Measurements from ENCODE around the gene SOX13.

SOX13 gene

DNA sequence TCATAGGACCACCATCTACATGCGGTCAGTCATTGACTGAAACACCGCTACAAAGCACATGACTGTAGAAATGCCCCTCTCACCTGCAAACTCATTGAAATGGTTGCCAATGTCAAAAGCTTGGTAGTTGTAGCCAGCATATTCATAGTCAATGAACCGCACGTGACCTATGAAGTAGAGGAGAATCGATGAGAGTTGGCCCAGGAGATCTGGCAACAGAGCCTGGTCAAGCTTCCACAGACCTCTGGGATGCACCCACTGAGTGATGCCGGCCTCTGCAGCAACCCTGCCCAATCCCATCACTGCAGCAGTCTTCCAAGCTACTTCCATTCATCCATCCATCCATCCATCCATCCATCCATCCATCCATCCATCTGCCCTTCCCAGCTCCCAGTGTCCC is 67.0 kb downstream of the SOX13 start:
- H3K4me3 ChIP-seq (ENCODE audit: low read depth, low read length): no peak overlapping the region
- DNase-seq (ENCODE audit: low read depth): no peak
- TF ChIP-seq, protein P1, sequence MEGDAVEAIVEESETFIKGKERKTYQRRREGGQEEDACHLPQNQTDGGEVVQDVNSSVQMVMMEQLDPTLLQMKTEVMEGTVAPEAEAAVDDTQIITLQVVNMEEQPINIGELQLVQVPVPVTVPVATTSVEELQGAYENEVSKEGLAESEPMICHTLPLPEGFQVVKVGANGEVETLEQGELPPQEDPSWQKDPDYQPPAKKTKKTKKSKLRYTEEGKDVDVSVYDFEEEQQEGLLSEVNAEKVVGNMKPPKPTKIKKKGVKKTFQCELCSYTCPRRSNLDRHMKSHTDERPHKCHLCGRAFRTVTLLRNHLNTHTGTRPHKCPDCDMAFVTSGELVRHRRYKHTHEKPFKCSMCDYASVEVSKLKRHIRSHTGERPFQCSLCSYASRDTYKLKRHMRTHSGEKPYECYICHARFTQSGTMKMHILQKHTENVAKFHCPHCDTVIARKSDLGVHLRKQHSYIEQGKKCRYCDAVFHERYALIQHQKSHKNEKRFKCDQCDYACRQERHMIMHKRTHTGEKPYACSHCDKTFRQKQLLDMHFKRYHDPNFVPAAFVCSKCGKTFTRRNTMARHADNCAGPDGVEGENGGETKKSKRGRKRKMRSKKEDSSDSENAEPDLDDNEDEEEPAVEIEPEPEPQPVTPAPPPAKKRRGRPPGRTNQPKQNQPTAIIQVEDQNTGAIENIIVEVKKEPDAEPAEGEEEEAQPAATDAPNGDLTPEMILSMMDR (IDR thresholded peaks at IDR 0.05; ENCODE audit: control insufficient read depth, extremely low read depth, insufficient read depth): no peak

DNA sequence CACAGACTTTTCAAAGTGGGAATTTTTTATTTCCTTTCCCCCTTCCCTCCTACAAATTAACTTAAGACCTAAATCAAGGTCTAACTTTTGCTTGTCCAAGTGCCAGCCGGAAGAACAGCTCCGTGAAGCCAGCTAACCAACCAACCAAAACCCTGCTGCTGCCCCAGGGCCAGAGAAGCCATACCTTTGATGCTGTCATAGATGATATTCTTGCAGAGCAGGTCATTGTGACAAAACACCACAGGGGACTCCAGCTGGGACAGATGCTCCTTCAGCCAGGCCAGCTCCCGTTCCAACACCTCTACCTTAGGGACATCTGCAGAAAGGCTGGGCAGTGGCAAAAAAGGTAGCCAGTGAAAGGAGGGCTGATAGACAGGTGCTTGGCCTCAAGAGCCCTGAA is 68.2 kb downstream of the SOX13 start:
- H3K4me3 ChIP-seq (ENCODE audit: low read depth, low read length): no peak overlapping the region
- TF ChIP-seq, protein P1 (IDR thresholded peaks at IDR 0.05; ENCODE audit: control insufficient read depth, extremely low read depth, insufficient read depth): no peak
- no peak for DNase-seq (ENCODE audit: low read depth)

DNA sequence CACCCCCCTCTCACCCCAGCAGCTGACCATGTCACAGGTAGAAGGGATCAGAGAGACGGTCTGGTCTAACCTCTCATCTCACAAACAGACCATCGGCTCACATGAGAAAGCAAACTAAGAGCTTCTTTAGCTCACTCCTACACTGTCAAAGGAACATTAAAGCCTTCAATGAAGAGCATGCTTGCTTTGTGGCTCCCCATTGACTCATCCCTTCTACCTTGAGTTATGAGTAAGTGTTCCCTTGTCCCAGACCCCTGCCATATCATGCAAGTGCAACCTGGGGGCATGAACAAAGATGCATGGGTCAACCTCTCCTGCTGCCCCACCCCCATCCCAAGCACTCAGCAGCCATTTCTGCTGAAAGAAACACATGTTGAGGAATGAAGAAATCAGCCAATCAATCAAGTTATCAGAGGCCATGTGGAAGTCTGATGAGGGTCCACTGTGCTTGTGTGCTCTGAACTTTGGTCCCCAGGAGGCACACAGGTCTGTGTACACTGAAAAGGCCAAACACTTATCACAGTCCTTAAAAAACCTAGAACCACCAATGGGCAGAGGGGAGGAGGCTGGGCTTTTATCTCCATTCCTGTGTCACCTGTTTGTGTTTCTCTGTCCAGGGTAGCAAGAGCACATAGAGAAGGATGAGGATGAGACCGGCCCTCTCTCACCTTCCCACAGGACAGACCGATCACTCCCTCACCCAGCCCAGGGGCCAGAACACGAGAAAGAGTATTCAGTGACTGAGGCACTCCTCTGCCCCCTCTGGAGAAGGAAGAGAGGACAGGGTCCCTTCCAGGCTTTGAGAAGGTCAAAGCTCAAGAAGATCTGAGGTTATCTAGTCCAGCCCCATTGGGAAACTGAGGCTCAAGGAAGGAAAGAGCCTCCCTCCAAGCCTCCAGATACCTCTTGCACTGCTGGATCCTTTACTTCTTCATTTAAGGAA is 69.4 kb downstream of the SOX13 start:
- TF ChIP-seq, protein P1 (IDR thresholded peaks at IDR 0.05; ENCODE audit: control insufficient read depth, extremely low read depth, insufficient read depth): no peak
- no peak overlapping the region for H3K4me3 ChIP-seq (ENCODE audit: low read depth, low read length)
- no peak for DNase-seq (ENCODE audit: low read depth)

DNA sequence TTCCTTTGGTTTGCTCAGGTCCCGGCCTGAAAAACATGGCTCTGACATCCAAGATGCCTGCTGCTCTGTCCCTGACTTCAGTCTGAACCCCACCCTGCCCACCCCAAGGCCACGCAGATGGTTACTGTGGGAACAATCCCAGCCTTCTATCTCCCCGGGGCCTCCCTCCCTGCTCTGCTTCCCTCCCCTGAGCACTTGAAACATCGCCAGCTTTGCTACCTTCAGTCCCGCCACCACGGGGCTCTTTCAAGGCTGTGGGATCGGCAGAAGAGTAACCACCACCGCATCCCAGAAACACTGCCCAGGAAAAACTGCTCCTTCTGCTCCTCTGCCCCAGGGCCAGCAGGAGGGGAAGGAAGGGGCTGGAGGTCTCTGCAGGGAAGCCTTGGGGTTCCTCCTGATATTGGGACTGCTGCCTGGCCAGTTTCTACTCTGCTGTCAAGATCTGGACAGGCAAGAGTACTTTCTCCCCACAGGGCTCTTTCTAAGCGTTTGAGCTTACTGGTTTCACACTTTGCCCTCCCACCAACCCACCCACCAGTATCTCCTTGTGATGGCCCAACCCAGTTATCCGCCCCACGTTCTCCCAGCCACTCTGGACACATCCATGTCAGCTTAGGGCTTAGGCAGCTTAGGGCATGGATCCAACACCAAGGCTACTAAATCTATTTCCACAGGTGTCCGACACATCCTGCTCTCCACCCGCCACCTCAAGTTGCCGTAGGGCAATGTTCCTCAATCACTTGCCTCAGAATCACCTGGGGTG is 70.5 kb downstream of the SOX13 start:
- no peak overlapping the region for H3K4me3 ChIP-seq (ENCODE audit: low read depth, low read length)
- TF ChIP-seq, protein P1 (IDR thresholded peaks at IDR 0.05; ENCODE audit: control insufficient read depth, extremely low read depth, insufficient read depth): no peak
- DNase-seq (ENCODE audit: low read depth): no peak

DNA sequence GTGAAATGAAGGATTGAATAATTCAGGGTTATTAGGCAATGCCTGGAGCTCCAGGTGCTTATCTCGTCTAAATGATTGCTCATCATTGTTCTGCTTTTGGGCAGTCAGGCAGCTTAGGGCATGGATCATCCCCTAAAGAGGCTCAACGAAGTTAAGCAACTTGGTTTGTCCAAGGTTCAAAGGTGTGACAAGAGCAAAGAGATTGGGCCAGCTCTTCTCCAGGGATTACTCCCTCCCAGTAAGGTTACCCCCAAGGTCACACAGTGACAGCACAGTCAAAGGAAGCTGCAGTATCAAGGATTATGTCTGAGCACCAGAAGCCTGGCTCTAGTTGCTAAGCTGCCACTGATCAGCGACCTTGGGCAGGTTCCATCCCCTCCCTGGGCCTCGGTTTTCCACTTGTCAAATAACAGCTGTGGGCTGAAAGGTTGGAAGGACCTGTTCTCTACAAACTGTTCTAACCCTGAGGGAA is 72.2 kb downstream of the SOX13 start:
- no peak for DNase-seq (ENCODE audit: low read depth)
- TF ChIP-seq, protein P1 (IDR thresholded peaks at IDR 0.05; ENCODE audit: control insufficient read depth, extremely low read depth, insufficient read depth): no peak
- H3K4me3 ChIP-seq (ENCODE audit: low read depth, low read length): no peak overlapping the region

DNA sequence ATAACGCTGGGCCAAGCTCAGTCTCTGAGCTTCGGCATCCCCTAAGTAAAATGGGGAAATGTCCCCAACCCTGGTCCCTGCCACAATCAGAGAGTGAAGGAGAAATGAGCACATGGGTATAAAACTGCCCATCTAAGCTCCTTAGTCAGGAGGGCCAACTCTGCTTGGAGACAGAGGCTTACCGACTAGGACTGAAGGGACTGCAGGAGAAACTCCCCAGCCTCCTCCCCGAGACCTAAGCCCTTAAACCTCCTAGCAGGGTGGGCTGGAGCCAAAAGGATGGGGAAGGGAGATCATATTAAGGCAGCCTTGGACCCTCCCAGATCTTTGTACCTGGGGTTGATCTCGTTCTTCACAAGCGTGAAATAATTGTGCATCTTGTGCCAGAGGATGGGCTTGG is 73.4 kb downstream of the SOX13 start:
- H3K4me3 ChIP-seq (ENCODE audit: low read depth, low read length): no peak overlapping the region
- DNase-seq (ENCODE audit: low read depth): no peak
- TF ChIP-seq, protein P1 (IDR thresholded peaks at IDR 0.05; ENCODE audit: control insufficient read depth, extremely low read depth, insufficient read depth): no peak
